ENCODE measurements around the gene LIF.

DNA sequence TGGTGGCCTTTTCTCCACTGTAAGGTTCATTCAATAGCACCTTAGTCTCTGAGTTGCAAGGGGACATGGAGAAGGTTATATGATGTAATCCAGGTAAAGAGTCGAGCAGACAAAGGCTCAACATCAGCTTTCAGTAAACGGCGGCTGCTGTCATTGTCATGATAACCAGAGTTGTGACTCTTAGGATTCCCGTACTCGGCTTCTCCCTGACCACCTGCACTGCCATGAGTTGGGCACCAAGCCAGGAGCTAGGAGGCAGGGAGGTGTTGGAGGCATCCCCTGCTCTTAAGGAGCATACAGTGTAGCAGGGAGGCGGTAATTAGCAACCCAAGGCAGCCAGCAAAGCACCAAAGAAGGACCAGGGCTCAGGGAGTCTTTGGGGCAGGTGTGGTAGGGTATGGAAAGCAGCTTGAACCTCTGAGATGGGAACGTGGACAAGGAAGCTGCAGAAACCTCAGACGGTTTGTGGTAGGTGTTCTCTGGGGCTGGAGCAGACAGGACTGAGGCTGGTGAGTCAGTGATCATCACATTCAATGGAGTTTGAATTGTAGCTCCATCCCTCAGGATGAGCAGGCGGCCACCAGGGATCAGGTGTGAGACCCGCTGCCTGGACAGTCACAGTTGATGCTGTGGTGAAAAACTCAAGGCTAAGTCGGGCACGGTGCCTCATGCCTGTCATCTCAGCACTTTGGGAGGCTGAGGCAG lies 31.7 kb downstream of the LIF start:
- TF ChIP-seq, protein P1, sequence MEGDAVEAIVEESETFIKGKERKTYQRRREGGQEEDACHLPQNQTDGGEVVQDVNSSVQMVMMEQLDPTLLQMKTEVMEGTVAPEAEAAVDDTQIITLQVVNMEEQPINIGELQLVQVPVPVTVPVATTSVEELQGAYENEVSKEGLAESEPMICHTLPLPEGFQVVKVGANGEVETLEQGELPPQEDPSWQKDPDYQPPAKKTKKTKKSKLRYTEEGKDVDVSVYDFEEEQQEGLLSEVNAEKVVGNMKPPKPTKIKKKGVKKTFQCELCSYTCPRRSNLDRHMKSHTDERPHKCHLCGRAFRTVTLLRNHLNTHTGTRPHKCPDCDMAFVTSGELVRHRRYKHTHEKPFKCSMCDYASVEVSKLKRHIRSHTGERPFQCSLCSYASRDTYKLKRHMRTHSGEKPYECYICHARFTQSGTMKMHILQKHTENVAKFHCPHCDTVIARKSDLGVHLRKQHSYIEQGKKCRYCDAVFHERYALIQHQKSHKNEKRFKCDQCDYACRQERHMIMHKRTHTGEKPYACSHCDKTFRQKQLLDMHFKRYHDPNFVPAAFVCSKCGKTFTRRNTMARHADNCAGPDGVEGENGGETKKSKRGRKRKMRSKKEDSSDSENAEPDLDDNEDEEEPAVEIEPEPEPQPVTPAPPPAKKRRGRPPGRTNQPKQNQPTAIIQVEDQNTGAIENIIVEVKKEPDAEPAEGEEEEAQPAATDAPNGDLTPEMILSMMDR (IDR thresholded peaks at IDR 0.05; ENCODE audit: poor library complexity), result no peak
- TF ChIP-seq EZH2 (IDR thresholded peaks at IDR 0.05; ENCODE audit: borderline replicate concordance) (no peak), EZH2phosphoT487 (IDR thresholded peaks at IDR 0.05; ENCODE audit: low read depth, severe bottlenecking, unreplicated experiment) (no peak)
